ENCODE data around the gene MCM7. TPM values are rescaled to one million over a fixed set of nuclear protein-coding genes. Genes with fewer than 3 reads are reported as not detected.

Gene MCM7
- total and polyA plus RNA-seq, 2 of the 13 experiments (the other 11 are each of a cell fraction or from before 2014, with no cell fraction given), result 84.5 to 214 TPM

DNA sequence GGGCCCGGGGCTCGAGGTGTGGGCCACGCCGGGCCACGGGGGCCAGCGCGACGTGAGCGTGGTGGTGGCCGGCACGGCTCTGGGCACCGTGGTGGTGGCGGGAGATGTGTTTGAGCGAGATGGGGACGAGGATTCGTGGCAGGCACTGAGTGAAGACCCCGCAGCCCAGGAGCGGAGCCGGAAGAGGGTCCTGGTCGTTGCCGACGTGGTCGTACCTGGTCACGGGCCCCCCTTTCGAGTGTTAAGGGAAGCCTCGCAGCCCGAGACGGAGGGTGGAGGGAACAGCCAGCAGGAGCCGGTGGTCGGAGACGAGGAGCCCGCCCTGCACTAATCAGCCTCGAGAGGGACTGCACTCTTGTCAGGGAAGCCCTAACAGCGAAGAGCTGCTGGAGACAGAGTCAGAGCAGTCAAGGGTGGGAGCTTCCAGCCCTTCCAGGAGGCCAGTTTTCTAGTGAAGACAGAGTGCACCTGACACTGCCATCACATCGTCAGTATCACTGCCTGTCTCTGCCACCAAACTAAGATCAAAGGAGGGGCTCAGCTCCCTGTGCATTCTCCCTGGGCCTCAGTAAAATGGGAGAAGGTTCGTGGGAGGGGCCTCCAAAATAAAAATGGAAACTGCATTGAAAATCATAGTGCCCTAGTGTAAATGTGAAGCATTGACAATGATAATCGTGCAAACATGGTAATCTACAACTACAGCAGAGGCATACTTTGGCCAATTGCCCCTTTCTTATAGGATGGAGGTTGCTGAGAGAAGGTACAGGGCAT is 26.9 kb upstream of the MCM7 start (continued):
- TF ChIP-seq FOXO1 (CRISPR knock-in tag; IDR thresholded peaks at IDR 0.05) (no peak), RARG (CRISPR knock-in tag; IDR thresholded peaks at IDR 0.05; ENCODE audit: low read depth) (no peak), PAX8 (CRISPR knock-in tag; IDR thresholded peaks at IDR 0.05; ENCODE audit: borderline replicate concordance) (0 out of 2 replicates have a peak, but pooled peaks have one; percentile 27), ELF4 (CRISPR knock-in tag; IDR thresholded peaks at IDR 0.05; ENCODE audit: borderline replicate concordance) (no peak), ZNF34 (CRISPR knock-in tag; IDR thresholded peaks at IDR 0.05; ENCODE audit: borderline replicate concordance) (no peak), U2AF2 (IDR thresholded peaks at IDR 0.05; ENCODE audit: low read depth, low read length) (no peak), KDM5A (IDR thresholded peaks at IDR 0.05; ENCODE audit: borderline replicate concordance, low read length) (no peak), SRSF9 (IDR thresholded peaks at IDR 0.05; ENCODE audit: borderline replicate concordance, insufficient read depth, low read depth, low read length, poor library complexity, severe bottlenecking) (no peak), ATM (IDR thresholded peaks at IDR 0.05; ENCODE audit: borderline replicate concordance) (no peak), HNRNPK (IDR thresholded peaks at IDR 0.05; ENCODE audit: low read depth, low read length, poor library complexity, severe bottlenecking) (no peak), AGO2 (optimal IDR thresholded peaks at IDR 0.05; ENCODE audit: low read depth, low read length) (peak; percentile 85), ZNF460 (CRISPR knock-in tag; IDR thresholded peaks at IDR 0.05; ENCODE audit: borderline replicate concordance) (no peak), ATRX (CRISPR knock-in tag; IDR thresholded peaks at IDR 0.05; ENCODE audit: borderline replicate concordance) (no peak), SMYD3 (CRISPR knock-in tag; IDR thresholded peaks at IDR 0.05) (no peak), HOXA3 (CRISPR knock-in tag; IDR thresholded peaks at IDR 0.05) (no peak; the same call in 1 of the 2 replicates), KLF12 (CRISPR knock-in tag; IDR thresholded peaks at IDR 0.05; ENCODE audit: borderline replicate concordance) (no peak), TEAD2 (CRISPR knock-in tag; IDR thresholded peaks at IDR 0.05) (no peak), ZNF839 (CRISPR knock-in tag; IDR thresholded peaks at IDR 0.05; ENCODE audit: borderline replicate concordance) (0 out of 2 replicates have a peak, but pooled peaks have one; percentile 27), NR1H2 (CRISPR knock-in tag; IDR thresholded peaks at IDR 0.05; ENCODE audit: borderline replicate concordance, low read depth) (no peak), ZNF263 (CRISPR knock-in tag; IDR thresholded peaks at IDR 0.05) (no peak)
- TF ChIP-seq, protein P1, sequence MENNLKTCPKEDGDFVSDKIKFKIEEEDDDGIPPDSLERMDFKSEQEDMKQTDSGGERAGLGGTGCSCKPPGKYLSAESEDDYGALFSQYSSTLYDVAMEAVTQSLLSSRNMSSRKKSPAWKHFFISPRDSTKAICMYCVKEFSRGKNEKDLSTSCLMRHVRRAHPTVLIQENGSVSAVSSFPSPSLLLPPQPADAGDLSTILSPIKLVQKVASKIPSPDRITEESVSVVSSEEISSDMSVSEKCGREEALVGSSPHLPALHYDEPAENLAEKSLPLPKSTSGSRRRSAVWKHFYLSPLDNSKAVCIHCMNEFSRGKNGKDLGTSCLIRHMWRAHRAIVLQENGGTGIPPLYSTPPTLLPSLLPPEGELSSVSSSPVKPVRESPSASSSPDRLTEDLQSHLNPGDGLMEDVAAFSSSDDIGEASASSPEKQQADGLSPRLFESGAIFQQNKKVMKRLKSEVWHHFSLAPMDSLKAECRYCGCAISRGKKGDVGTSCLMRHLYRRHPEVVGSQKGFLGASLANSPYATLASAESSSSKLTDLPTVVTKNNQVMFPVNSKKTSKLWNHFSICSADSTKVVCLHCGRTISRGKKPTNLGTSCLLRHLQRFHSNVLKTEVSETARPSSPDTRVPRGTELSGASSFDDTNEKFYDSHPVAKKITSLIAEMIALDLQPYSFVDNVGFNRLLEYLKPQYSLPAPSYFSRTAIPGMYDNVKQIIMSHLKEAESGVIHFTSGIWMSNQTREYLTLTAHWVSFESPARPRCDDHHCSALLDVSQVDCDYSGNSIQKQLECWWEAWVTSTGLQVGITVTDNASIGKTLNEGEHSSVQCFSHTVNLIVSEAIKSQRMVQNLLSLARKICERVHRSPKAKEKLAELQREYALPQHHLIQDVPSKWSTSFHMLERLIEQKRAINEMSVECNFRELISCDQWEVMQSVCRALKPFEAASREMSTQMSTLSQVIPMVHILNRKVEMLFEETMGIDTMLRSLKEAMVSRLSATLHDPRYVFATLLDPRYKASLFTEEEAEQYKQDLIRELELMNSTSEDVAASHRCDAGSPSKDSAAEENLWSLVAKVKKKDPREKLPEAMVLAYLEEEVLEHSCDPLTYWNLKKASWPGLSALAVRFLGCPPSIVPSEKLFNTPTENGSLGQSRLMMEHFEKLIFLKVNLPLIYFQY (CRISPR knock-in tag; IDR thresholded peaks at IDR 0.05; ENCODE audit: borderline replicate concordance), result no peak
- TF ChIP-seq, protein P2, sequence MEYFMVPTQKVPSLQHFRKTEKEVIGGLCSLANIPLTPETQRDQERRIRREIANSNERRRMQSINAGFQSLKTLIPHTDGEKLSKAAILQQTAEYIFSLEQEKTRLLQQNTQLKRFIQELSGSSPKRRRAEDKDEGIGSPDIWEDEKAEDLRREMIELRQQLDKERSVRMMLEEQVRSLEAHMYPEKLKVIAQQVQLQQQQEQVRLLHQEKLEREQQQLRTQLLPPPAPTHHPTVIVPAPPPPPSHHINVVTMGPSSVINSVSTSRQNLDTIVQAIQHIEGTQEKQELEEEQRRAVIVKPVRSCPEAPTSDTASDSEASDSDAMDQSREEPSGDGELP (IDR thresholded peaks at IDR 0.05; ENCODE audit: borderline replicate concordance, low read depth), result no peak
- TF ChIP-seq, protein P3, sequence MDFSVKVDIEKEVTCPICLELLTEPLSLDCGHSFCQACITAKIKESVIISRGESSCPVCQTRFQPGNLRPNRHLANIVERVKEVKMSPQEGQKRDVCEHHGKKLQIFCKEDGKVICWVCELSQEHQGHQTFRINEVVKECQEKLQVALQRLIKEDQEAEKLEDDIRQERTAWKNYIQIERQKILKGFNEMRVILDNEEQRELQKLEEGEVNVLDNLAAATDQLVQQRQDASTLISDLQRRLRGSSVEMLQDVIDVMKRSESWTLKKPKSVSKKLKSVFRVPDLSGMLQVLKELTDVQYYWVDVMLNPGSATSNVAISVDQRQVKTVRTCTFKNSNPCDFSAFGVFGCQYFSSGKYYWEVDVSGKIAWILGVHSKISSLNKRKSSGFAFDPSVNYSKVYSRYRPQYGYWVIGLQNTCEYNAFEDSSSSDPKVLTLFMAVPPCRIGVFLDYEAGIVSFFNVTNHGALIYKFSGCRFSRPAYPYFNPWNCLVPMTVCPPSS (IDR thresholded peaks at IDR 0.05), result no peak
- TF ChIP-seq, protein P4, sequence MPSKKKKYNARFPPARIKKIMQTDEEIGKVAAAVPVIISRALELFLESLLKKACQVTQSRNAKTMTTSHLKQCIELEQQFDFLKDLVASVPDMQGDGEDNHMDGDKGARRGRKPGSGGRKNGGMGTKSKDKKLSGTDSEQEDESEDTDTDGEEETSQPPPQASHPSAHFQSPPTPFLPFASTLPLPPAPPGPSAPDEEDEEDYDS (CRISPR knock-in tag; IDR thresholded peaks at IDR 0.05), result peak; percentile 26; the same call in 1 of the 2 replicates

Measured in HepG2 (cell line).